Midbrain (tissue), 1 donor: ENCODE data around the gene COX7B2.

ENCODE experiments used
- DNase-seq: peaks from one replicate; lab custom pipeline; 2025; lab: John Stamatoyannopoulos, UW

The COX7B2 gene

DNA sequence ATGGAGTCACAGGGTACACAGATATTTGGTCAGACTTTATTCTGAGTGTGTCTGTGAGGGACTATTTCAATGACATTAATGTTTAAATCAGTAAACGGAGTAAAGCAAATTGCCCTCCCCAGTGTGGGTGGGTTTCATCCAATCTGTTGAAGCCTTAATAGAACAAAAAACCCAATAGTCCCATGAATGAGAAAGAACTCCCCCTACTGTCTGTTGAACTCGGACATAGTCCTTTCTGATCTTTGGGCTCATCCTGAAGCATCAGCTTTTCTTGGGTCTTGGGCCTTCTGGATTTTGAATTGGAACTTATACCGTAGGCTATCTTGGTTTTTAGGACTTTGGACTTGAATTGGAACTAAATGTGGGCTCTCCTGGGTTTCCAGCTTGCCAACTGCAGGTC lies 193.6 kb downstream of the COX7B2 start:
- DNase-seq: no peak

DNA sequence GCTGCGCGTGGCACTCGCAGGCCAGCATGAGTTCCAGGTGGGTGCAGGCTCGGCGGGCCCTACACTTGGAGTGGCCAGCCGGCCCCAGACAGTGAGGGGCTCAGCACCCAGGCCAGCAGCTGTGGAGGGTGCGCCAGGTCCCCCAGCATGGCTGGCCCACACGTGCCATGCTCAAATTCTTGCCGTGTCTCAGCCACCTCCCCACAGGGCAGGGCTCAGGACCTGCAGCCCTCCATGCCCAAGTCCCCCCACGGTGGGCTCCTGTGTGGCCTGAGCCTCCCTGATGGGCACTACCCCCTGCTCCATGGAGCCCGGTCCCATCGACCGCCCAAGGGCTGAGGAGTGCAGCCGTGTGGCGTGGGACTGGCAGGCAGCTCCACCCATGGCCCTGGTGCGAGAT lies 210.2 kb downstream of the COX7B2 start:
- no peak for DNase-seq
